SK-N-MC (cell line): ENCODE measurements around the gene CAPN1.

Experiments used
- EZH2 ChIP-seq: fragments of 200-600 bp; sonication (generic); IDR thresholded peaks from one replicate; pipeline ENCODE4 v1.6.1; 2017; ENCODE audit warnings: antibody characterized with exemption
- POLR2AphosphoS5 ChIP-seq: IDR thresholded peaks from 2 replicates; pipeline ENCODE4 v1.6.1; 2012; ENCODE audit warnings: mild to moderate bottlenecking, low read depth, low read length, borderline replicate concordance

DNA sequence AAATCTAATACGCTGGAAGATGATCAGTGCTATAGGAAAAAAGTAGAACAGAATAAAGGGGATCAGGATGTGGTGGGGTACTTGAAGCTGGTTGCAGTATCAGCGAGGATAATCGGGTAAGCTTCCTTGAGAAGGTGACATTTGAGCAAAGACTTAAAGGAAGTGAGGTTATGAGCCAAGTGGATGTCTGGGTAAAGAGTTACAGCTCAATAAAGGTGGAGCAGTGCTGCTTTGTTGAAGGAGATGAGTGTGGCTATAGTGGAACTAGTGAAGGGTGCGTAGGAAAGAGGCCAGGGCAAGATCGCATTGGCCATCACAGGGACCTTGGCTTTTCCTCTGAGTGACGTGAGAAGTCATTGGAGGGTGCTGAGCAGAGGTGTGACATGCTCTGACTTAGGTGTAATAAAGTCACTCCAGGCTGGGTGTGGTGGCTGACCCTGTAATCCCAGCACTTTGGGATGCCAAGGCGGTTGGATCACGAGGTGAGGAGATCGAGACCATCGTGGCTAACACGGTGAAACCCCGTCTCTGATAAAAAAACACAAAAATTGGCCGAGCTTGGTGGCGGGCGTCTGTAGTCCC, 45.1 kb upstream of the CAPN1 start:
- TF ChIP-seq POLR2AphosphoS5 = no peak
- no peak for TF ChIP-seq EZH2
